Stimulated activated CD4-positive, alpha-beta T cell treated with anti-CD3 and anti-CD28 coated beads, Interleukin-1b, Interleukin-23, amount 100 ng/mL, for 24 hours (primary cell): ENCODE measurements around the gene VEPH1.

ENCODE experiments used
- DNase-seq, 4 experiments: peaks; one replicate each; pipeline ENCODE4 v3.0.0-alpha.2; 2020; ENCODE audit warnings: low read depth in 4 of 4, low spot score in 1 of 4

The VEPH1 gene

GRCh38 chr3:157523814-157524213 lies 20.6 kb upstream of the VEPH1 start:
- DNase-seq = no peak

GRCh38 chr3:157522648-157523047 lies 19.4 kb upstream of the VEPH1 start:
- DNase-seq = no peak

- DNase-seq = no peak
Measured at GRCh38 chr3:157520485-157521150, 17.4 kb upstream of the VEPH1 start.

GRCh38 chr3:157518881-157519280 lies 15.7 kb upstream of the VEPH1 start:
- no peak for DNase-seq

GRCh38 chr3:157516928-157517327 lies 13.7 kb upstream of the VEPH1 start:
- DNase-seq = no peak

- no peak for DNase-seq
Measured at GRCh38 chr3:157515398-157515797, 12.2 kb upstream of the VEPH1 start.

- no peak for DNase-seq
Measured at GRCh38 chr3:157514371-157514895, 11.2 kb upstream of the VEPH1 start.

- DNase-seq = no peak
Measured at GRCh38 chr3:157513585-157513984, 10.4 kb upstream of the VEPH1 start.

GRCh38 chr3:157512534-157512933 lies 9.3 kb upstream of the VEPH1 start:
- no peak for DNase-seq

GRCh38 chr3:157508461-157508860 lies 5.2 kb upstream of the VEPH1 start:
- no peak for DNase-seq

GRCh38 chr3:157501863-157502262 lies 1.4 kb downstream of the VEPH1 start:
- DNase-seq = no peak

- DNase-seq = no peak
Measured at GRCh38 chr3:157500232-157500631, 3.0 kb downstream of the VEPH1 start.

- no peak for DNase-seq
Measured at GRCh38 chr3:157499342-157499963, 3.8 kb downstream of the VEPH1 start.

- DNase-seq = no peak
Measured at GRCh38 chr3:157498371-157498770, 4.8 kb downstream of the VEPH1 start.

GRCh38 chr3:157495846-157496245 lies 7.4 kb downstream of the VEPH1 start:
- DNase-seq = no peak

GRCh38 chr3:157494581-157495281 lies 8.5 kb downstream of the VEPH1 start:
- DNase-seq = no peak

GRCh38 chr3:157493627-157494550 lies 9.3 kb downstream of the VEPH1 start:
- DNase-seq = no peak

- DNase-seq = no peak
Measured at GRCh38 chr3:157491136-157491535, 12.1 kb downstream of the VEPH1 start.

GRCh38 chr3:157488144-157488543 lies 15.1 kb downstream of the VEPH1 start:
- DNase-seq = no peak

GRCh38 chr3:157487339-157487738 lies 15.9 kb downstream of the VEPH1 start:
- no peak for DNase-seq
